Measurements from ENCODE around the gene LARP4B.

LARP4B gene

DNA sequence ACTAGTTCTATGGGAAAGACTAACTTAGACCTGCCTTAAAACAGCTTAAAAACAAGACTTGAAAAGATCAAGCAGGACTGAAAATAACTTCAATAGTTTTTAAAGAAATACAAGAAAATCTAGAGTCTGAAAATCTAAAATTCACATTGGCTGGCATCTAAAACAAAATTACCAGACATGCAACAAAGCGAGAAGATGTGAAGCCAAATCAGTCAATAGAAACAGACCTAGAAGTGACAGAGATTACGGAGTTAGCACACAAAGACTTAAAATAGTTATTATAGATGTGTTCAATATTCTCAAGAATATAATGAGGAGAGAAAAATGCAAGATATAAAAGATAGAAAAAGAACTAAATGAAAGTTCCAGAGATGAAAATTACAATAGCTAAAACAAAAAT is 163.7 kb downstream of the LARP4B start:
- no peak for DNase-seq
- no peak for ATAC-seq

DNA sequence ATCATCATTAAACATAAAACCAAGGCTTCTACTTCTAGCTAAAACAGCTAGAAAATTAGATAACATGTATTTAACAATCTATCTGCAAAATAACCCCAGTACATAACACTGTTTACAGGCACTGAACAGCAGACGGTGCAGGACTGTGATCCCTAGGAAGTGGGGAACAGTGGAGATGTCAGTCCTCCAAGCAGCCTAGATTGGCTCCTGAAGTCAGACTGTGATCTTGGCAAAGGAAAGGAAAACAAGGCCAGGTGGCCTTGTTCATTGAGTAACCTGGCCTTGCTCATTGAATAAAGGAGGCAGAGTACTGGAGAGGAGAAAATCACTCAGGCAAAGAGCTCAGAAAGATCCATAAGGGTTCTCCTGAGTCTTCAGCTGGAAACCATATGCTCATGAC is 164.3 kb downstream of the LARP4B start:
- DNase-seq = no peak
- no peak for ATAC-seq

DNA sequence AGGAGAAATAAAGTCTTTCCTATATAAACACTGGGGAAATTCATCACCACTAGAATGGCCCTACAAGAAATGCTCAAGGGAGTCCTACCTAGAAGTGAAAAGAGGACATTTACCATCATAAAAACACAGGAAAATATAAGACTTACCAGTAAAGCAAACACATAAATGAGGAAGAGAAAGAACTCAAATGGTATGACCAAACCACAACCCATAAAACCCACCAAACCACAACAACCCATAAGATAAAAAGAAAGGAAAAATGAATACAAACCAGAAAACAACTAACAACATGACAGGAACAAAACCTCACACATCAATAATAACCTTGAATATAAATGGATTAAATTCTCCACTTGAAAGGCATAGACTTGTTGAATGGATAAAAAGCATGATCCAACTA is 170.1 kb downstream of the LARP4B start:
- no peak for DNase-seq

DNA sequence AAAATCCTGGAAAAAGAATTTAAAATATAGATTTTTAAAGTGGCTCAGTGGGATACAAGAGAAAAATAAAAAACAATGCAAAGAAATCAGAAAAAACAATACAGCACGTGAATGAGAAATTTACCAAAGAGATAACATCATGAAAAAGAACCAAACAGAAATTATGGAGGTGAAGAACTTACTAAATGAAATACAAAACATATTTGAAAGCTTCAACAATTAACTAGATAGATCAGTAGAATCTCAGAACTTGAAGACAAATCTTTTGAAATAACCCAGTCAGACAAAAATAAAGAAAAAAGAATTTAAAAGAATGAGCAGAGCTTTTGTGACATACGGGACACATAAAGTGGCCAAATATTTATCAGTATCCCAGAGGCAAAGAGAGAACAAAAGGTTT is 170.9 kb downstream of the LARP4B start:
- DNase-seq = no peak
- ATAC-seq = no peak

More for the DNA sequence above, 170.1 kb downstream of the LARP4B start:
- no peak for ATAC-seq

DNA sequence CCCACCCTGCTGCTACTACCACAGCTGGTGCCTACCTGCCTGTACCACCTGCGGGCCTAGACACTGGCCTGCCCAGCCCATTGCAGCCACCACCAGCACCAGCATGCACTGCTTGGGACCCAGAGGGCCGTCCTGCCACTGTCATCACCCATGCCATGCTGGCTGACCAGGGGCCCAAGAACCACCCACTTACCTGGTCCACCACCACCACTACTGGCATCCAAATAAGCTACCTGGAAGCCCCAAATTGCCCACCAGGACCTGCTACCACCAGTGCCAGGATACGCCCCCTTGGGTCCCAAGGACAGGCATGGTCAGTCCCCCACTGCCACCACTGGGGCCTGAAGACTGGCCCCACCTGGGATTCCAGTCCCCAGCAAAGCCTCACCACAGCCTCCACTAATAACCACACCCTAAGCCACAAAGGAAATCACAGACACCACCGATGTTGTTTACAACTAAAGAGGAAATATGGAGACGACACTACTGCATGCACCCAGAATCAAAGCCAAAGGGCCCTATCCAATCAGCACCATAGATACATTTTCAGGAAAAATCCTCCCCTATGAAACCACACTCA is 171.5 kb downstream of the LARP4B start:
- no peak for DNase-seq
- ATAC-seq = no peak

Data from stimulated activated naive CD8-positive, alpha-beta T cell treated with anti-CD3 and anti-CD28 coated beads, Interleukin-15, Interleukin-2, amounts not matched to agents 100 U/mL and 50 U/mL, for 24 hours (primary cell).